Endometrial microvascular endothelial cells (primary cell): ENCODE measurements around the gene RPTOR. TPM values are rescaled to one million over a fixed set of nuclear protein-coding genes. Genes with fewer than 3 reads are reported as not detected.
"Not testable (repeated sequence)": the region's sequence is repeated elsewhere in the genome, so short reads cannot be mapped to it uniquely, and the experiment has no call there.

Experiments used
- in situ Hi-C: cut with HindIII; loops from 2 replicates; pipeline ENCODE4 v1.10.0; 2017; ENCODE audit warnings: low sequenced_read_pairs, low pct_unique_long_range_greater_than_20kb; ENCODE audit errors: inconsistent ontology term
- total RNA-seq: library from RNA; depleted of rRNA; stranded (reverse); fragments of >200 nt; gene quantifications from one replicate; pipeline ENCODE4 v1.2.3, GENCODE V29; 2015; ENCODE audit errors: inconsistent ontology term

RPTOR gene
- total RNA-seq, 1 donor from 2014 or later = 28.2 TPM

GRCh38 chr17:80742581-80743180 is 198.0 kb downstream of the RPTOR start:
- in situ Hi-C loops = no loop called here

DNA sequence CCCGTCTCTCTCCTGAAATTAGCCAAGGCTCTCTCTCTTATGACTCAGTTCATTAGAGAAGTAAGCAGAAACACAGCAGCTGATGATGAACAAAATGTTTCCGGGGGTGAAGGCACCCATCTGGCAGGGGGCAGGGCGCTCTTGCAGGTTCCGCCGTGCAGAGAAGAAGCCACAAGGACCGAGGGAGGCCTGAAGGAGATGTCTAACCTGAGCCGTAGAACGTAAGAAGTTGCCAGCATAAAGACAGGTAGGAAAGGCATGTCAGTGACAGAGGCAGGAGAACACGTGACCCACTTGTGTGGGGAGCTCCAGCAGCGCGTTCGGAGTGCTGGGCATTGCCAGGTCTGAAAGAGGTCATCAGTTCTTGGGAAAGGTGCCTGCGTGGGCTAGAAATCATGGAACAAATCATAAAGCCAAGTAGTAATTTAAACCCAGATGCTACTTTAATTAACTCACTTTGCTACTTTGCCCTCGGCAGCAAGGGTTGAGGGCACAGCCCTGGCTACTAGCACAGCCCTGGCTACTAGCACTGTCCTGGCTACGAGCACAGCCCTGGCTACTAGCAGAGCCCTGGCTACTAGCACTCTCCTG is 198.6 kb downstream of the RPTOR start:
- in situ Hi-C loops = no loop called here

DNA sequence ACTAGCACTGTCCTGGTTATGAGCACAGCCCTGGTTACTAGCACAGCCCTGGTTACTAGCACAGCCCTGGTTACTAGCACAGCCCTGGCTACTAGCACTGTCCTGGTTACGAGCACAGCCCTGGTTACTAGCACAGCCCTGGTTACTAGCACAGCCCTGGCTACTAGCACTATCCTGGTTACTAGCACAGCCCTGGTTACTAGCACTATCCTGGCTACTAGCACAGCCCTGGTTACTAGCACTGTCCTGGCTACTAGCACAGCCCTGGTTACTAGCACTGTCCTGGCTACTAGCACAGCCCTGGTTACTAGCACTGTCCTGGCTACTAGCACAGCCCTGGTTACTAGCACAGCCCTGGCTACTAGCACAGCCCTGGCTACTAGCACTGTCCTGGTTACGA is 199.3 kb downstream of the RPTOR start:
- in situ Hi-C loops = not testable (repeated sequence)

DNA sequence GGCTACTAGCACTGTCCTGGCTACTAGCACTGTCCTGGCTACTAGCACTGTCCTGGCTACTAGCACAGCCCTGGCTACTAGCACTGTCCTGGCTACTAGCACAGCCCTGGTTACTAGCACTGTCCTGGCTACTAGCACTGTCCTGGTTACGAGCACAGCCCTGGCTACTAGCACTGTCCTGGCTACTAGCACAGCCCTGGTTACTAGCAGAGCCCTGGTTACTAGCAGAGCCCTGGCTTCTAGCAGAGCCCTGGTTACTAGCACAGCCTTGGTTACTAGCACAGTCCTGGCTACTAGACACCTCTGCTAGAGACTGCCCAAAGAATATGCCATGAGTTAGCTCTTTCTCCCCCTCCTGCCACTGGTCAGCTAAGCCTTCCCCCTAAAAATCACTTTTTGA is 200.1 kb downstream of the RPTOR start:
- in situ Hi-C loops = not testable (repeated sequence)

GRCh38 chr17:80745183-80745582 is 200.5 kb downstream of the RPTOR start:
- in situ Hi-C loops = no loop called here

DNA sequence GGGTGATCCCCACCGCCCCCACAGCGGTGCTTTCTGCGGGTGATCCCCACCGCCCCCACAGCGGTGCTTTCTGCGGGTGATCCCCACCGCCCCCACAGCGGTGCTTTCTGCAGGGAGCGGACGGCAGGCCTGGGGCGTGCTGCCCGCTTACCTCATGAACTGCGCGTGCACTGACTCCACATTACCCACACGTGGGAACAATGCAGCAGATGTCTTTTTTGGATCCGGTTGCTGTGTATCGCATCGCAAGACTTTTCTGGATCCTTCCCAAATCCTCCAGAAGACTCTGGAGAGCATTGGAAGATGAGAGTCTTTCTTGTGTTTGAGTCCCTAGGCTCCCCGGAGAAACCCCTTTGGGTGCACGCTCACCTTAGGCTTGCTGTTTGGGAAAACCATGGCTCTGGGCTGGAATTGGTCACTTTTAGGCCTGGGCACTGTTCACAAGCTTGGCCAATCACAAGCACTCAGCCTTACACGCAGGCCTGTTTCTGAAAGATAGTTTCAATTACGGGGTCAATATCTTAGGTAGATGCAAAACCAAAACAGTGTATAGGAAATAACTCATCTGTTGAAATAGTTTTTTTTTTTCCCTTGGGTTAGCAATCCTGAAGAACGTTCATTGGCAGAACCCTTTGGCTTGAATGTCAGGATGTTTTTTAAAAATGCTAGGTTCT is 201.8 kb downstream of the RPTOR start:
- in situ Hi-C loops = no loop called here

DNA sequence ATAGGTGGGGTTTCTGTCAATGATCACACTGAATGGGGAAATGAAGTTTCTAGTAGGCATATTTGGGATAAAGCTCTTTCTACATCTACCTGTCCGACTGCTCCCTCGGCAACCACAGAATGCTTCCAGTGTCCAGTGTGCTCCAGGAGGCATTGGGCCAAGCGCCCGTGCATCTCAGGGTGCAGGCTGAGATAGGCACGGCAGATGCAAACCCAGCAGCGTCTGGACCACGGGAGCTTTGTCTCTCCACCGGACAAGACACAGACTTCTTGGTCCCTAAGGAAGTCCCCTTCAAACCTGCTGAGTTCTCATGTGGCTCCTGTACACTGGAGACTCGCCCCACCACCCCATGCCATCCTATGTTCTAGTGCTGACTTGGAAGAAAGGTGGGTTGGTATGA is 202.8 kb downstream of the RPTOR start:
- in situ Hi-C loops = no loop called here

DNA sequence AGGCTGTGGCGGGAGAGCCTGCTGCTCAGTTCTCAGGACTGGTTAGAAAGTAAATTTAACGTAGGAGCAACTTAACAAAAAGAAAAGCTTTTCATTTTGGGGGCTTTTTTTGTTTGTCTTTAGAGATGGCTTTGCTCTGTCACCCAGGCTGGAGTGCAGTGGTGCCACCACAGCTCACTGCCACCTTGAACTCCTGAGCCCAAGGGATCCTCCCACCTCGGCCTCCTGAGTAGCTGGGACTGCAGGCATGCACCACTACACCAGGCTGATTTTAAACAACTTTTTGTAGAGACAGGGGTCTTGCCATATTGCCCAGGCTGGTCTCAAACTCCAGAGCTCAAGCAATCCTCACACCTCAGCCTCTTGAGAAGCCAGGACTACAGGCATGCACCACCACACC is 205.0 kb downstream of the RPTOR start:
- in situ Hi-C loops = no loop called here

GRCh38 chr17:80750263-80750662 is 205.6 kb downstream of the RPTOR start:
- in situ Hi-C loops = no loop called here

GRCh38 chr17:80751070-80751945 is 206.7 kb downstream of the RPTOR start:
- in situ Hi-C loops = no loop called here

DNA sequence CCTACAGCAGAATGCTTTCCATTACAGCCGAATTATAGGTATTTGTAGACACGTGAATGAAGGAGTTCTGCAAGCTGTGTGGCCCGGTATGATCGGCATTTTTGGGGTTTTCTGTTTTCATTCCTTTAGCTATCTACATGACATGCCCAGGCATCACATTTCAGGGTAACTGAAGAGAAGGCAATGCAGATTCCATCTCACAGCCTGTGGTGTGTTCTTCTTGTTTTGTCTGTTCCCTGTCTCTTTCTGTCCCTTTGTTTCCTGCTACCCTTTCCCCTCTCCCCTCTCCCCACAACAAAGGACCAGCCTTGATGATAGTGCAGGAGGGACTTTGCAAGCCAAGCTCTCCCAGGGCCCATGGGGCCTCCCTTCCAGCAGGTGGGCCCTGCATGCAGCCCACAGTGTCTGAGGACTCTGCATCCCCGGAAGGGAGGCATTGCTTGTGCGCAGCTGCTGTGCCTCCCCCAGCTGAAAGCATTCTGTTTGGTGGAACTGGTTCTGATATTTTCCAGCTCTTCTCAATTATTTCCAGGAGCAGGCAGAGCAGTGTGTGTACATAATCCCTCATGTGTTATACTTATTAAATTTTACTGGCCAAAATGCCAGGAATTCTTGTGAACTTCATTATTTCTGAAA is 207.4 kb downstream of the RPTOR start:
- in situ Hi-C loops = no loop called here

DNA sequence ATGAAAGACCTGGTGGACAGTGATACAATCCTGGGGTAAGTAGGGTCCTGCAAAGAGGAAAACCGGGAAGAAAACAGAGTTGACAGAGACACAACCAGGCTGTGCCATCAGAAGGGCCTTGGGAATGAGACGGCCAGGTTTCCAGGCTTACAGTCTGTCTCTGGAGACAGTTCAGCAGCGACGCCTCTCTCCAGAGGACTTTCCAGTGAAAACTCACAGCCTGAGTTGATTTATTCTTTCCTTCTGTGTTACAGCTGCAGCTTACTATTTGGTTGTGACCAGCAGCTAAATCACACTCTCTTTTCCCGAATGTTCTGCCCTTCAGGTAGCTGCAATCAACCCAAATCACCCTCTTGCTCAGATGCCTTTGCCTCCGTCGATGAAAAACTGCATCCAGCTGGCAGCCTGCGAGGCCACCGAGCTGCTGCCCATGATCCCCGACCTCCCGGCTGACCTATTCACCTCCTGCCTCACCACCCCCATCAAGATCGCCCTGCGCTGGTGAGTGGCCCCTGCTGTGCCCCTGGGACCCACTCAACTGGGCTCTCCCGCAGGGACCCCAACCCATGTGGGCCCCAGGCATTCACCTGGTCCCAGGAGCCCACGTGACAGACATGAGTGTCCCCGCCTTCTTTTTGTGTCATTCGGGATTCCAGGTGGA is 209.2 kb downstream of the RPTOR start:
- in situ Hi-C loops = no loop called here

DNA sequence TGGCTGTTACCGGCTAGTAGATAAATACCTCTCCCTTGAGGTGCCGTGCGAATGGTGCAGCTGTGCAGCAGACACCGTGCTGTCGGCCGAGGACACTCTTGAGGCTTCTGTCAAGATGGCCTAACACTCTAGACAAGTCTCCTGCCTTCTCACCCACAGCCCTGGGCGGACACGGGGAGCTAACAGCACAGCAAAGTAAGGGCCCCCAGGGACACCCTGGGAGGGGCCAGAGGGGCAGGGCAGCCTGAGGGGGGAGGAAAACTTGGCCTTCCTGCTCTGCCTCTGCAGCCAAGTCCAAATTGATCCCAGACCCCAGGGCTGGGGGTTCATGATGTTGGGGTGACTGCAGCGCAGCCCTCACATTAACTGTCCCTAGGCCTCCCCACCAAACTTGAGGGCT is 210.2 kb downstream of the RPTOR start:
- in situ Hi-C loops = no loop called here

GRCh38 chr17:80755650-80756405 is 211.2 kb downstream of the RPTOR start:
- in situ Hi-C loops = no loop called here

DNA sequence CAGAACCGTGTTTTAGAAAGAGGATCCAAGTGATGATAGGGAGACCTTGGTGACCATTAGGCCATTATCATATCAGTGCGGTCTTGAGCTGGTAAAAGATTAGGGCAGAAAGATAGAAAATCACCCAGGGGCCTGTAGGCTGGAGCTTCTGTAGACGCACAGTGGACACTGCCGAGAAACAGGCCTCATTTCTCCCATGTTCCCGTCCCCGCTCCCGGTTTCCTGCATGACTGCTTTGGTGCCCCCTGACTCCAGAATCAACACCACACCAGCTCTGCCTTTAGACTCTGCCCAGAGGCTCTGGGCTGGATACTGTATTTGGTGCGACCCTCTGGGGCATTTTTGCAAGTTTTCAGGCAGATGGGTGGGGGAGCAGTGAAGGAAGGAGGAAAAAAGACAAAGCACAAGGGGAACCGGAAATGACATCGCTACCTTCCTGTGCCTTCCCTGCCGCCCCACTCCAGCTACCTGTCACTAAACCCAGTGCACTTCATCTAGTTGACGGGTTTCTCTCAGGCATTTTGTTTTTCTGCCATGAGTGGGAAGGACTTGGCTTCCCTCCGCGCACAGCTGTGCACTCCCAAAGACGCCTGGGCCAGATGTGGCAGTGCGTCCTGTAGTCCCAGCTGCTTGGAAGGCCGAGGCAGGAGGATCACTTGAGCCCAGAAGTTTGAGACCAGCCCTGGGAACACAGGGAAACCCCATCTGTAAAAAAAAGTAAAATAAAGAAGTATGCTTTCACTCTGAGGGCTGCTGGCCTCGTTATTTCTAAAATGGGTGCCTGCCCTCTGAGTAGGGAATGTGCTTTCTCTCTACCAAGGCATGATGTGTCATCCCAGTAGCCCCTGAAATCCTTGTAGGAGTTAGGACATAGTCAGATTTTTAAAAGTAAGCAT is 214.1 kb downstream of the RPTOR start:
- in situ Hi-C loops = no loop called here

GRCh38 chr17:80759377-80759673 is 214.7 kb downstream of the RPTOR start:
- in situ Hi-C loops = no loop called here

- in situ Hi-C loops = no loop called here
Observed at GRCh38 chr17:80760511-80760911, 215.9 kb downstream of the RPTOR start.
